OCI-LY7 (cell line): ENCODE results near the gene UNC5B. TPM values are rescaled to one million over a fixed set of nuclear protein-coding genes. Genes with fewer than 3 reads are reported as not detected.

ENCODE experiments used
- BruUV-seq: library from RNA; stranded (reverse); fragments of 400-500 nt; replicated peaks from 2 replicates; lab custom pipeline; 2021; lab: Mats Ljungman, UMichigan
- CTCF ChIA-PET: fragments of 300-600 bp; sonication (Branson Sonifier 250); formaldehyde crosslinking; loops from one replicate; lab custom pipeline; 2022; ENCODE audit warnings: antibody characterized with exemption; ENCODE audit not compliant: unreplicated experiment; lab: Charles Lee
- POLR2A ChIA-PET: fragments of 300-600 bp; sonication (Branson Sonifier 250); formaldehyde crosslinking; loops from one replicate; lab custom pipeline; 2022; ENCODE audit warnings: antibody characterized with exemption; lab: Charles Lee
- DNase-seq: peaks from one replicate; pipeline ENCODE4 v3.0.0-alpha.2; 2015; ENCODE audit warnings: low spot score
- H2AFZ ChIP-seq: fragments of 200-600 bp; sonication (generic), shearing (Covaris generic); 2 replicates; pipeline ENCODE4 v1.6.1; 2014; ENCODE audit warnings: mild to moderate bottlenecking, antibody characterized with exemption, low read length, moderate library complexity
- H3K27ac ChIP-seq: fragments of 200-600 bp; sonication (generic); 2 replicates; pipeline ENCODE4 v1.5.1; 2014; ENCODE audit warnings: mixed run types, low read depth, mild to moderate bottlenecking, moderate library complexity, low read length, inconsistent platforms; ENCODE audit not compliant: poor library complexity, severe bottlenecking
- H3K36me3 ChIP-seq: fragments of 200-600 bp; sonication (generic); 2 replicates; pipeline ENCODE4 v1.6.1; 2014; ENCODE audit warnings: mild to moderate bottlenecking, antibody characterized with exemption, low read length, moderate library complexity, mixed read lengths; ENCODE audit not compliant: insufficient read depth
- H3K4me1 ChIP-seq: fragments of 200-600 bp; sonication (generic); 2 replicates; pipeline ENCODE4 v1.5.1; 2014; ENCODE audit warnings: mild to moderate bottlenecking, low read length; ENCODE audit not compliant: insufficient read depth, poor library complexity, severe bottlenecking
- H3K4me2 ChIP-seq: fragments of 200-600 bp; sonication (generic); 2 replicates; pipeline ENCODE4 v1.6.1; 2014; ENCODE audit warnings: mild to moderate bottlenecking, low read length
- H3K4me3 ChIP-seq: fragments of 200-600 bp; sonication (generic); 2 replicates; pipeline ENCODE4 v1.5.1; 2014; ENCODE audit warnings: mild to moderate bottlenecking, low read depth, low read length; ENCODE audit not compliant: poor library complexity, severe bottlenecking
- H3K79me2 ChIP-seq: fragments of 200-600 bp; sonication (generic); 2 replicates; pipeline ENCODE4 v1.6.1; 2016; ENCODE audit warnings: low read depth, mild to moderate bottlenecking, low read length, moderate library complexity, mixed read lengths; ENCODE audit not compliant: insufficient read depth
- H3K9me2 ChIP-seq: fragments of 200-600 bp; sonication (generic); 2 replicates; pipeline ENCODE4 v1.6.1; 2016; ENCODE audit warnings: mild to moderate bottlenecking, low read length, mixed read lengths; ENCODE audit not compliant: insufficient read depth
- H3K9me3 ChIP-seq: fragments of 200-600 bp; sonication (generic); 2 replicates; pipeline ENCODE4 v1.6.1; 2014; ENCODE audit warnings: mild to moderate bottlenecking, mixed run types, low read length, mixed read lengths
- H4K20me1 ChIP-seq: fragments of 200-600 bp; sonication (generic); 2 replicates; pipeline ENCODE4 v1.6.1; 2014; ENCODE audit warnings: mild to moderate bottlenecking, antibody characterized with exemption, low read length, moderate library complexity, mixed read lengths; ENCODE audit not compliant: insufficient read depth
- CTCF ChIP-seq: fragments of 200-600 bp; sonication (generic); conservative IDR thresholded peaks from 2 replicates; pipeline ENCODE4 v1.5.1; 2014; ENCODE audit warnings: mild to moderate bottlenecking, antibody characterized with exemption, low read length, moderate library complexity, mixed read lengths
- EZH2phosphoT487 ChIP-seq: fragments of 200-600 bp; sonication (generic); IDR thresholded peaks from 2 replicates; pipeline ENCODE4 v1.6.1; 2018; ENCODE audit warnings: low read depth, borderline replicate concordance, mild to moderate bottlenecking, mixed run types, antibody characterized with exemption, low read length, moderate library complexity, mixed read lengths
- intact Hi-C: fragments of 100-400 bp; cut with micrococcal nuclease; formaldehyde crosslinking; loops from one replicate; pipeline ENCODE4 v1.10.0; 2022; ENCODE audit not compliant: unreplicated experiment
- total RNA-seq, 2 experiments: library from RNA; depleted of rRNA in 1 of 2; stranded (reverse); fragments of >200 nt in 1 of 2; shearing (Covaris generic) in 1 of 2; gene quantifications; 2 replicates each; pipeline ENCODE4 v1.2.3, GENCODE V29; 2014 to 2022

UNC5B gene
- total RNA-seq, 2 experiments from 2014 or later: not detected

- H3K4me3 ChIP-seq: no peak overlapping the region
- H3K79me2 ChIP-seq: no peaks in the 10 kb centered on the region
- H3K4me1 ChIP-seq: no peaks in the 10 kb centered on the region
- no peak for DNase-seq
- BruUV-seq: no TSS peak
- no peak overlapping the region for H3K4me2 ChIP-seq
- intact Hi-C loops: no loop called here
- no peak for TF ChIP-seq CTCF
- TF ChIP-seq EZH2phosphoT487: no peak
- H3K27ac ChIP-seq: no peak overlapping the region
- POLR2A ChIA-PET: interaction anchor here (0.6 kb wide), 1 partner anchor 1402 kb away, joined by 3 read pairs; no protein-coding TSS in a partner anchor
- H3K9me2 ChIP-seq: no peaks in the 10 kb centered on the region
- H3K9me3 ChIP-seq: no peaks in the 10 kb centered on the region
- CTCF ChIA-PET: no interaction called here
- no peaks in the 10 kb centered on the region for H4K20me1 ChIP-seq
- no peaks in the 10 kb centered on the region for H3K36me3 ChIP-seq
- no peak overlapping the region for H2AFZ ChIP-seq
Observed at GRCh38 chr10:71179382-71179781, 33.0 kb upstream of the UNC5B start.

GRCh38 chr10:71184421-71184820, 27.9 kb upstream of the UNC5B start:
- Histone ChIP-seq H3K9me2 (no peaks in the 10 kb centered on the region), H3K79me2 (no peaks in the 10 kb centered on the region), H3K4me3 (no peak overlapping the region), H3K36me3 (no peaks in the 10 kb centered on the region), H3K4me1 (no peaks in the 10 kb centered on the region), H4K20me1 (no peaks in the 10 kb centered on the region), H3K27ac (no peak overlapping the region), H3K9me3 (no peaks in the 10 kb centered on the region), H2AFZ (no peak overlapping the region), H3K4me2 (no peak overlapping the region)
- no peak for DNase-seq
- CTCF ChIA-PET: interaction anchor here (0.6 kb wide), 1 partner anchor 1523 kb away, joined by 4 read pairs; no protein-coding TSS in a partner anchor
- no TSS peak for BruUV-seq
- intact Hi-C loops: no loop called here
- no peak for TF ChIP-seq CTCF
- TF ChIP-seq EZH2phosphoT487: no peak
- POLR2A ChIA-PET: interaction anchor here (0.7 kb wide), 1 partner anchor 39 kb away, joined by 3 read pairs; no protein-coding TSS in a partner anchor

GRCh38 chr10:71185209-71185608, 27.2 kb upstream of the UNC5B start:
- H3K4me2 ChIP-seq: no peak overlapping the region
- POLR2A ChIA-PET: interaction anchor here (0.7 to 0.9 kb wide), 3 partner anchors 18 to 273 kb away, joined by 3 to 5 read pairs (median 3); no protein-coding TSS in a partner anchor
- no peaks in the 10 kb centered on the region for H3K4me1 ChIP-seq
- H3K27ac ChIP-seq: no peak overlapping the region
- H3K9me3 ChIP-seq: no peaks in the 10 kb centered on the region
- H4K20me1 ChIP-seq: no peaks in the 10 kb centered on the region
- no peaks in the 10 kb centered on the region for H3K9me2 ChIP-seq
- H3K79me2 ChIP-seq: no peaks in the 10 kb centered on the region
- no peak overlapping the region for H3K4me3 ChIP-seq
- DNase-seq: no peak
- CTCF ChIA-PET: no interaction called here
- TF ChIP-seq CTCF (no peak), EZH2phosphoT487 (no peak)
- H2AFZ ChIP-seq: no peak overlapping the region
- BruUV-seq: no TSS peak
- intact Hi-C loops: no loop called here
- H3K36me3 ChIP-seq: no peaks in the 10 kb centered on the region
